KMS-11 (cell line): ENCODE data around the gene RPS5.
"Not testable (repeated sequence)": the region's sequence is repeated elsewhere in the genome, so short reads cannot be mapped to it uniquely, and the experiment has no call there.

Experiments
- H2AFZ ChIP-seq: fragments of 200-600 bp; sonication (generic); 2 replicates; pipeline ENCODE4 v1.6.1; 2016; ENCODE audit warnings: antibody characterized with exemption, mixed run types, low read depth
- H3K27ac ChIP-seq: fragments of 200-600 bp; sonication (generic); 2 replicates; pipeline ENCODE4 v1.6.1; 2016; ENCODE audit warnings: mild to moderate bottlenecking, mixed run types
- H3K27me3 ChIP-seq: fragments of 200-600 bp; sonication (generic); 2 replicates; pipeline ENCODE4 v1.6.1; 2017; ENCODE audit warnings: mild to moderate bottlenecking, low read depth, mixed run types, moderate library complexity; ENCODE audit not compliant: insufficient read depth
- H3K36me3 ChIP-seq: fragments of 200-600 bp; sonication (generic); 2 replicates; pipeline ENCODE4 v1.6.1; 2017; ENCODE audit warnings: mild to moderate bottlenecking, mixed run types; ENCODE audit not compliant: insufficient read depth
- H3K4me1 ChIP-seq: fragments of 200-600 bp; sonication (generic); 2 replicates; pipeline ENCODE4 v1.6.1; 2016; ENCODE audit warnings: mild to moderate bottlenecking, low read depth, mixed run types; ENCODE audit not compliant: poor library complexity, severe bottlenecking
- H3K4me2 ChIP-seq: fragments of 200-600 bp; sonication (generic); 2 replicates; pipeline ENCODE4 v1.7.0; 2016; ENCODE audit warnings: mild to moderate bottlenecking, mixed run types
- H3K4me3 ChIP-seq: fragments of 200-600 bp; sonication (generic); IDR thresholded peaks from 2 replicates; pipeline ENCODE4 v1.6.1; 2017; ENCODE audit warnings: low read depth, low read length, mixed read lengths; ENCODE audit not compliant: insufficient read depth
- H3K79me2 ChIP-seq: fragments of 200-600 bp; sonication (generic); 2 replicates; pipeline ENCODE4 v1.6.1; 2016; ENCODE audit warnings: low read depth, mixed run types; ENCODE audit not compliant: insufficient read depth
- H3K9ac ChIP-seq: fragments of 200-600 bp; sonication (generic); 2 replicates; pipeline ENCODE4 v1.6.1; 2016; ENCODE audit warnings: mild to moderate bottlenecking, mixed run types
- H4K20me1 ChIP-seq: fragments of 200-600 bp; sonication (generic); 2 replicates; pipeline ENCODE4 v1.6.1; 2016; ENCODE audit warnings: mild to moderate bottlenecking, mixed run types; ENCODE audit not compliant: insufficient read depth
- TF ChIP-seq, protein P1 (sequence below): fragments of 200-600 bp; sonication (generic); conservative IDR thresholded peaks from 2 replicates; pipeline ENCODE4 v1.6.1; 2017; ENCODE audit warnings: low read depth, mild to moderate bottlenecking, antibody characterized with exemption, low read length, moderate library complexity, mixed read lengths

The RPS5 gene

DNA sequence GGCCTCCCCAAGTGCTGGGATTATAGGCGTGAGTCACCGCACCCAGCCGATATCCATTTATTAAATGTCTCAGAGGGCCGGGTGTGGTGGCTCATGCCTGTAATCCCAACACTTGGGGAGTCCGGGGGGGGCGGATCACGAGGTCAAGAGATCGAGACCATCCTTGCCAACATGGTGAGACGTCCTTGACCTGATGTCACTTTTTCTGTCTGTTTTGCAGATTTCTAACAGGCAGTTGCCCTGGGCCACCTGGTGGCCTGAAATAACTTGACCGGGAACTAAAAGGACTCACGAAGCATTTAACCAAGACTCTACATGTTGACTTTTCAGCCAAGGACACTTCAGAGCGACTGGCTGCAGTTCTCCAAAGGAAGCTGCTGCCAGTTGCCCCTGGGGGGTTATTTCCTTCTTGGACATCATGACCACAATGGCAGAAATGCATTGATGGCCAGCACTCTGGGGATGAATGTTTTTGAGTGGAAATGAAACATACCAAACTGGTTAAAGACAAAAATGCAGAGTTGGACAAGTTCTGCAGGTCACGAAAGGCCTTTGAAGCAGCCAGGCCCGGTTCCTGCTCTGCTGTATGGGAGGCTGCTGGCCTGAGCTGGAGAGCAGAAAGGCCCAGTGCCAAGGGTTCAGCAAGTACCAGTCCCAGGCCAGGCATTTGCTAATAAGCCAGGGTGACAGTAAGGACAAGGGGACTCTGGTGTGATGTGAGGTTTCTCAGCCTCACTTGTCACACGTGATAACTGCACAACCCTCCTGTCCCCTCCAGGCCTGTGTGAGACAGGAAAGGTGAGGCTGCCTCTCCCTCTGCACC lies 14.5 kb upstream of the RPS5 start:
- TF ChIP-seq, protein P1, sequence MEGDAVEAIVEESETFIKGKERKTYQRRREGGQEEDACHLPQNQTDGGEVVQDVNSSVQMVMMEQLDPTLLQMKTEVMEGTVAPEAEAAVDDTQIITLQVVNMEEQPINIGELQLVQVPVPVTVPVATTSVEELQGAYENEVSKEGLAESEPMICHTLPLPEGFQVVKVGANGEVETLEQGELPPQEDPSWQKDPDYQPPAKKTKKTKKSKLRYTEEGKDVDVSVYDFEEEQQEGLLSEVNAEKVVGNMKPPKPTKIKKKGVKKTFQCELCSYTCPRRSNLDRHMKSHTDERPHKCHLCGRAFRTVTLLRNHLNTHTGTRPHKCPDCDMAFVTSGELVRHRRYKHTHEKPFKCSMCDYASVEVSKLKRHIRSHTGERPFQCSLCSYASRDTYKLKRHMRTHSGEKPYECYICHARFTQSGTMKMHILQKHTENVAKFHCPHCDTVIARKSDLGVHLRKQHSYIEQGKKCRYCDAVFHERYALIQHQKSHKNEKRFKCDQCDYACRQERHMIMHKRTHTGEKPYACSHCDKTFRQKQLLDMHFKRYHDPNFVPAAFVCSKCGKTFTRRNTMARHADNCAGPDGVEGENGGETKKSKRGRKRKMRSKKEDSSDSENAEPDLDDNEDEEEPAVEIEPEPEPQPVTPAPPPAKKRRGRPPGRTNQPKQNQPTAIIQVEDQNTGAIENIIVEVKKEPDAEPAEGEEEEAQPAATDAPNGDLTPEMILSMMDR = no peak
- H4K20me1 ChIP-seq = no peaks in the 10 kb centered on the region

DNA sequence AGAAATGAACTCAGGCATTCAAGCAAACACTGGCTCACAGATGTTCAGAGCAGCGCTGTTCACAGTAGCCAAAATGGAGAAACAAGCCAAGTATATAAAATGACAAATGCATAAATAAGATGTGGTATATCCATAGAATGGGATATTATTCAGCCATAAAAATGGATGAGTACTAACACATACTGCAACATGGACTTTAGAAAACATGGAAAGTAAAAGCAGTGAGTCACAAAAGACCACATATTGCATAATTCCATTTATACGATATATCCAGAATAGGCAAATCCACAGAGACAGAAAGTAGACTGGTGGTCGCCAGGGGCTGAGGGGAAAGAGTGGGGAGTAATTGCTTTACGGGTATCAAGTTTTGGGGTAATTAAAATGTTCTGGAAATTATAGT lies 12.9 kb upstream of the RPS5 start:
- Histone ChIP-seq H3K4me3 (no peak overlapping the region), H3K27ac (no peak overlapping the region), H3K27me3 (no peaks in the 10 kb centered on the region; the same call in 1 of the 2 replicates), H3K36me3 (no peaks in the 10 kb centered on the region), H3K4me1 (no peaks in the 10 kb centered on the region), H4K20me1 (no peaks in the 10 kb centered on the region), H3K79me2 (no peaks in the 10 kb centered on the region), H2AFZ (no peak overlapping the region), H3K9ac (no peak overlapping the region), H3K4me2 (no peak overlapping the region)
- TF ChIP-seq, protein P1 = no peak

More for the DNA sequence above, 14.5 kb upstream of the RPS5 start:
- Histone ChIP-seq H3K27ac (no peak overlapping the region), H3K9ac (no peak overlapping the region), H2AFZ (no peak overlapping the region), H3K27me3 (no peaks in the 10 kb centered on the region; the same call in 1 of the 2 replicates), H3K4me1 (no peaks in the 10 kb centered on the region), H3K4me3 (no peak overlapping the region), H3K4me2 (no peak overlapping the region), H3K36me3 (no peaks in the 10 kb centered on the region), H3K79me2 (no peaks in the 10 kb centered on the region)

DNA sequence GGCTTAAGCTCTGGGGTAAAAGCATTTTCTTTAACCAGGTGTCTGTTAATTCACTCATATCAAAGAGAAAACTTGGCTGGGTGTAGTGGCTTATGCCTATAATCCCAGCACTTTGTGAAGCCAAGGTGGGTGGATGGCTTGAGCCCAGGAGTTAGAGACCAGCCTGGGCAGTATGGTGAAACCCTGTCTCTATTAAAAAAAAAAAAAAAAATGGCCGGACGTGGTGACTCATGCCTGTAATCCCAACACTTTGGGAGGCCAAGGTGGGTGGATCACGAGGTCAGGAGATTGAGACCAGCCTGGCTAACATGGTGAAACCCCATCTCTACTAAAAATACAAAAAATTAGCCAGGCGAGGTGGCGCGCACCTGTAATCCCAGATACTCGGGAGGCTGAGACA lies 10.3 kb upstream of the RPS5 start:
- not testable (repeated sequence) for H3K9ac ChIP-seq, H2AFZ ChIP-seq, H4K20me1 ChIP-seq, H3K27me3 ChIP-seq, H3K4me3 ChIP-seq, H3K4me2 ChIP-seq, H3K79me2 ChIP-seq, H3K36me3 ChIP-seq, H3K4me1 ChIP-seq, H3K27ac ChIP-seq

DNA sequence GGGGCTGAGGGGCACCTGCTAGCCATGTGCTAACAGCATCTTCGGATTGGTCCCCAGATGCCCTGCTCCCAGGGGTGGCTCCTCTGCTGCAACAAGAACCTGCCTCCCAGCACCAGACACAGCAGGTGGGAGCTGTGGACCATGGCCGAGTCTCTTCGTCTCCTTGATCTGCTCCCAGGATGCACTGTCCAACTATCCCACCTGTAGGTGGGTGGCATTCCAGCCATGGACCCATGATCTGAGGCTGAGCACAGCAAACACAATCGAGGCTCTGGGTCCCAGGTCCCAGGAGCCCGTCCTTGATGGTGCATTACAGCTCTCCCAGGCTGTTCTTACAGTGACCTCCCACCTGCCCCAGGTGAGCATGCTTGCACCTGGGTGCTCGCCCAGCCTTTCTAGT lies 7.8 kb upstream of the RPS5 start:
- Histone ChIP-seq H3K27me3 (no peaks in the 10 kb centered on the region), H3K36me3 (no peaks in the 10 kb centered on the region), H3K4me3 (no peak overlapping the region), H3K27ac (no peak overlapping the region), H3K79me2 (peaks cover 6% of the 10 kb centered on the region; the same call in 1 of the 2 replicates), H4K20me1 (no peaks in the 10 kb centered on the region), H3K4me2 (peak overlapping the region; percentile 100; the same call in 1 of the 2 replicates), H3K4me1 (peaks cover 14% of the 10 kb centered on the region), H3K9ac (no peak overlapping the region), H2AFZ (no peak overlapping the region)
- TF ChIP-seq, protein P1 = no peak

DNA sequence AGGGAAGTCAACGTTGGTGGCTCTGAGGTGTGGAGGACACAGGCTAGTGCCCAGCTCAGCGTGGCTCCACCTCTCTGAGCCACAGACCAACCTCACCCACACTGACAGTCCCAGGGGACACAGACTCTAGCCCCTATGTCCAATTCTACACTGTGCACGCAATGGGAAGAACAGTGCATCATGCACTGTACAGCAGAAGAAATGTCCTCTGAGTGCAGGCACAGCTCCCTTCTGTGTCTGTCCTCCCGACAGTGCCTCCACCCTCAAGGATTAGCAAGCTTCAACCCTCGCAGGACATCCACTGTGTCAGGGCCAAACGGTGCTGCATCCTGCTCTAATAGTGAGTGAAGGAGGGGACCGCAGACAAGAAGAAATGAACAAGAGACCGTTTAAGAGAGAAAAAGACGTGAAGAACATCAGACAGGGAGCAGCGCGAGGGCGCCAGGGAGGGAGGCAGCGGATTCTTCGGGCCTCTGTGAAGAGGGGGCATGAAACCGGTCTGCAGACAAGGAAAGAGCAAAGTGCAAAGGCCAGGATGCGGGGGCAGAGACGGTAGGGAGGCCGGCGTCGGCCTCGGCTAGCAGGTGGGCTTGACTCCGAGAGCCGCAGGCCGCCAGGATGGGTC lies 6.9 kb upstream of the RPS5 start:
- Histone ChIP-seq H3K9ac (peak overlapping the region; percentile 83; the same call in 1 of the 2 replicates), H3K4me1 (peaks cover 14% of the 10 kb centered on the region), H3K4me3 (peak overlapping the region; percentile 22), H3K27ac (peak overlapping the region; percentile 82), H4K20me1 (no peaks in the 10 kb centered on the region), H3K36me3 (no peaks in the 10 kb centered on the region), H2AFZ (peak overlapping the region; percentile 93), H3K27me3 (no peaks in the 10 kb centered on the region), H3K79me2 (peaks cover 6% of the 10 kb centered on the region; the same call in 1 of the 2 replicates), H3K4me2 (peak overlapping the region; percentile 100)
- TF ChIP-seq, protein P1 = no peak
